DND-41 (cell line): ENCODE data around the gene DUOXA2.

Experiments
- ATAC-seq: fragments of 200-7000 bp; cut with Tn5 transposase; 3 replicates; pipeline ENCODE4 v1.9.1; 2021; ENCODE audit warnings: low read depth; ENCODE audit not compliant: insufficient read depth
- DNase-seq: peaks from one replicate; pipeline ENCODE4 v3.0.0-alpha.2; 2020
- H2AFZ ChIP-seq: 2 replicates; pipeline ENCODE4 v1.6.0; 2012; ENCODE audit warnings: low read depth, low read length
- H3K27ac ChIP-seq: 2 replicates; pipeline ENCODE4 v1.5.1; 2012; ENCODE audit warnings: low read length, inconsistent platforms
- H3K27me3 ChIP-seq: fragments of 200-600 bp; sonication (generic); 2 replicates; pipeline ENCODE4 v1.6.0; 2012; ENCODE audit warnings: low read length, mild to moderate bottlenecking, inconsistent platforms; ENCODE audit not compliant: insufficient read depth, poor library complexity
- H3K36me3 ChIP-seq: 2 replicates; pipeline ENCODE4 v1.5.1; 2012; ENCODE audit warnings: low read length, inconsistent platforms; ENCODE audit not compliant: insufficient read depth
- H3K4me1 ChIP-seq: 2 replicates; pipeline ENCODE4 v1.5.1; 2012; ENCODE audit warnings: mild to moderate bottlenecking, low read length; ENCODE audit not compliant: insufficient read depth
- H3K4me2 ChIP-seq: 2 replicates; pipeline ENCODE4 v1.6.0; 2012; ENCODE audit warnings: mild to moderate bottlenecking, moderate library complexity, low read length, inconsistent platforms; ENCODE audit not compliant: insufficient read depth
- H3K4me3 ChIP-seq, 2 experiments: fragments of 200-600 bp in 1 of 2; shearing (Covaris generic) in 1 of 2; 2 replicates each; pipeline ENCODE4 v1.5.1; 2012 to 2016; ENCODE audit warnings: inconsistent platforms in 2 of 2, low read length in 2 of 2, mild to moderate bottlenecking in 2 of 2, low read depth in 1 of 2, moderate library complexity in 1 of 2
- H3K79me2 ChIP-seq: 2 replicates; pipeline ENCODE4 v1.6.0; 2012; ENCODE audit warnings: low read length, inconsistent platforms; ENCODE audit not compliant: insufficient read depth
- H3K9ac ChIP-seq: 2 replicates; pipeline ENCODE4 v1.6.0; 2012; ENCODE audit warnings: low read depth, mild to moderate bottlenecking, inconsistent platforms, low read length, moderate library complexity
- H3K9me3 ChIP-seq: 2 replicates; pipeline ENCODE4 v1.5.1; 2012; ENCODE audit warnings: low read length, moderate library complexity, mild to moderate bottlenecking, inconsistent platforms; ENCODE audit not compliant: insufficient read depth, severe bottlenecking
- H4K20me1 ChIP-seq: 2 replicates; pipeline ENCODE4 v1.6.0; 2012; ENCODE audit warnings: low read length; ENCODE audit not compliant: insufficient read depth
- CTCF ChIP-seq: IDR thresholded peaks from 2 replicates; pipeline ENCODE4 v1.5.1; 2012; ENCODE audit warnings: borderline replicate concordance, low read length, moderate library complexity, mild to moderate bottlenecking; ENCODE audit not compliant: poor library complexity, severe bottlenecking; ENCODE audit errors: extremely low read depth
- EZH2 ChIP-seq: IDR thresholded peaks from 3 replicates; pipeline ENCODE4 v1.6.1; 2012; ENCODE audit warnings: borderline replicate concordance, low read depth, mild to moderate bottlenecking, moderate library complexity, low read length, inconsistent platforms; ENCODE audit not compliant: severe bottlenecking

The DUOXA2 gene

GRCh38 chr15:45120081-45120972, 6.2 kb downstream of the DUOXA2 start:
- Histone ChIP-seq H3K4me1 (peaks cover 3% of the 10 kb centered on the region; the same call in 1 of the 2 replicates), H3K4me2 (no peak overlapping the region), H4K20me1 (no peaks in the 10 kb centered on the region), H3K4me3 (no peak overlapping the region), H3K9me3 (no peaks in the 10 kb centered on the region), H3K27me3 (peaks cover 3% of the 10 kb centered on the region), H3K9ac (no peak overlapping the region), H2AFZ (no peak overlapping the region), H3K27ac (no peak overlapping the region), H3K36me3 (no peaks in the 10 kb centered on the region), H3K79me2 (no peaks in the 10 kb centered on the region)
- no peak for ATAC-seq
- no peak for TF ChIP-seq CTCF
- TF ChIP-seq EZH2, result no peak
- DNase-seq, result no peak

GRCh38 chr15:45121020-45121419, 6.9 kb downstream of the DUOXA2 start:
- Histone ChIP-seq H3K9ac (no peak overlapping the region), H3K27me3 (peaks cover 8% of the 10 kb centered on the region), H3K4me2 (no peak overlapping the region), H3K4me1 (peaks cover 3% of the 10 kb centered on the region; the same call in 1 of the 2 replicates), H3K9me3 (no peaks in the 10 kb centered on the region), H4K20me1 (no peaks in the 10 kb centered on the region), H3K36me3 (no peaks in the 10 kb centered on the region), H3K27ac (no peak overlapping the region), H2AFZ (no peak overlapping the region), H3K4me3 (no peak overlapping the region), H3K79me2 (no peaks in the 10 kb centered on the region)
- ATAC-seq (no peak), DNase-seq (no peak)
- no peak for TF ChIP-seq EZH2
- TF ChIP-seq CTCF, result no peak

GRCh38 chr15:45121706-45122417, 7.7 kb downstream of the DUOXA2 start:
- H2AFZ ChIP-seq, result no peak overlapping the region

More at GRCh38 chr15:45121706-45122417, 7.7 kb downstream of the DUOXA2 start:
- H3K9me3 ChIP-seq, result no peaks in the 10 kb centered on the region
- DNase-seq, result no peak
- H3K79me2 ChIP-seq, result no peaks in the 10 kb centered on the region
- H3K9ac ChIP-seq, result no peak overlapping the region
- H3K36me3 ChIP-seq, result no peaks in the 10 kb centered on the region
- no peak overlapping the region for H3K4me2 ChIP-seq
- no peak overlapping the region for H3K27ac ChIP-seq
- H3K4me1 ChIP-seq, result peaks cover 3% of the 10 kb centered on the region; the same call in 1 of the 2 replicates
- TF ChIP-seq CTCF (no peak), EZH2 (no peak)
- ATAC-seq, result no peak
- no peaks in the 10 kb centered on the region for H4K20me1 ChIP-seq
- H3K4me3 ChIP-seq, result no peak overlapping the region
- H3K27me3 ChIP-seq, result peaks cover 8% of the 10 kb centered on the region
